GM18499 (cell line): Measurements from ENCODE around the gene MYOZ1.
A peak's percentile ranks its signal among the peaks of the same experiment; 100 is the strongest.
"Not testable (repeated sequence)": the region's sequence is repeated elsewhere in the genome, so short reads cannot be mapped to it uniquely, and the experiment has no call there.

ENCODE experiments used
- ATAC-seq: cut with Tn5 transposase; IDR thresholded peaks from one replicate; pipeline ENCODE4 v1.9.1; 2021; ENCODE audit warnings: moderate number of reproducible peaks; ENCODE audit not compliant: insufficient read depth, unreplicated experiment

Gene MYOZ1

GRCh38 chr10:73647875-73648651, 6.8 kb upstream of the MYOZ1 start:
- ATAC-seq: no peak

- ATAC-seq: no peak
Observed at GRCh38 chr10:73647211-73647874, 6.1 kb upstream of the MYOZ1 start.

GRCh38 chr10:73646598-73647041, 5.3 kb upstream of the MYOZ1 start:
- ATAC-seq: no peak

- no peak for ATAC-seq
Observed at GRCh38 chr10:73645251-73645650, 4.0 kb upstream of the MYOZ1 start.

- ATAC-seq: no peak
Observed at GRCh38 chr10:73644767-73645166, 3.5 kb upstream of the MYOZ1 start.

GRCh38 chr10:73644015-73644743, 2.9 kb upstream of the MYOZ1 start:
- ATAC-seq: no peak

- no peak for ATAC-seq
Observed at GRCh38 chr10:73643362-73643761, 2.1 kb upstream of the MYOZ1 start.

GRCh38 chr10:73639286-73639685, 2.0 kb downstream of the MYOZ1 start:
- ATAC-seq: no peak

- no peak for ATAC-seq
Observed at GRCh38 chr10:73635781-73636180, 5.5 kb downstream of the MYOZ1 start.

- no peak for ATAC-seq
Observed at GRCh38 chr10:73634421-73634820, 6.9 kb downstream of the MYOZ1 start.

GRCh38 chr10:73629165-73629564, 12.1 kb downstream of the MYOZ1 start:
- ATAC-seq: no peak

- no peak for ATAC-seq
Observed at GRCh38 chr10:73628405-73628804, 12.9 kb downstream of the MYOZ1 start.

GRCh38 chr10:73627300-73627699, 14.0 kb downstream of the MYOZ1 start:
- ATAC-seq: no peak

GRCh38 chr10:73625884-73626752, 15.2 kb downstream of the MYOZ1 start:
- peak; percentile 91 for ATAC-seq

- peak; percentile 17 for ATAC-seq
Observed at GRCh38 chr10:73625004-73625883, 16.0 kb downstream of the MYOZ1 start.

- no peak for ATAC-seq
Observed at GRCh38 chr10:73623056-73623455, 18.2 kb downstream of the MYOZ1 start.

- not testable (repeated sequence) for ATAC-seq
Observed at GRCh38 chr10:73620974-73621373, 20.3 kb downstream of the MYOZ1 start.

GRCh38 chr10:73617143-73617542, 24.1 kb downstream of the MYOZ1 start:
- ATAC-seq: not testable (repeated sequence)

GRCh38 chr10:73614720-73615119, 26.6 kb downstream of the MYOZ1 start:
- no peak for ATAC-seq
